ENCODE results near the gene AP5M1. TPM values are rescaled to one million over a fixed set of nuclear protein-coding genes. Genes with fewer than 3 reads are reported as not detected.

Gene AP5M1
- total and polyA plus RNA-seq, 2 of the 13 experiments (the other 11 are each of a cell fraction or from before 2014, with no cell fraction given), result 14.8 to 35.0 TPM

- peak; percentile 93 for TF ChIP-seq ZFX (CRISPR knock-in tag; IDR thresholded peaks at IDR 0.05; ENCODE audit: low read depth)
- TF ChIP-seq HDAC1 (CRISPR knock-in tag; IDR thresholded peaks at IDR 0.05), result peak; percentile 93
- no peak for TF ChIP-seq PHF5A (CRISPR knock-in tag; IDR thresholded peaks at IDR 0.05; ENCODE audit: low read depth, unreplicated experiment)
- TF ChIP-seq ZNF687 (CRISPR knock-in tag; IDR thresholded peaks at IDR 0.05), result peak; percentile 96
- peak; percentile 78; the same call in 1 of the 2 replicates for TF ChIP-seq MTERF4 (CRISPR knock-in tag; IDR thresholded peaks at IDR 0.05)
- TF ChIP-seq ETS1 (CRISPR knock-in tag; IDR thresholded peaks at IDR 0.05), result no peak
- no peak for TF ChIP-seq AGO1 (IDR thresholded peaks at IDR 0.05; ENCODE audit: low read depth, low read length, poor library complexity, severe bottlenecking)
- no peak for TF ChIP-seq ZNF17 (CRISPR knock-in tag; IDR thresholded peaks at IDR 0.05)
- TF ChIP-seq ZBTB39 (CRISPR knock-in tag; IDR thresholded peaks at IDR 0.05), result no peak
- no peak for TF ChIP-seq SRF (IDR thresholded peaks at IDR 0.05; ENCODE audit: low read depth, low read length)
- no peak; the same call in 1 of the 2 replicates for TF ChIP-seq KLF6 (CRISPR knock-in tag; IDR thresholded peaks at IDR 0.05)
- TF ChIP-seq ATF2 (CRISPR knock-in tag; IDR thresholded peaks at IDR 0.05), result peak; percentile 56; the same call in 1 of the 2 replicates
- no peak for TF ChIP-seq CHD4 (IDR thresholded peaks at IDR 0.05; ENCODE audit: borderline replicate concordance, low read length)
- no peak for TF ChIP-seq ZNF816 (CRISPR knock-in tag; IDR thresholded peaks at IDR 0.05; ENCODE audit: borderline replicate concordance)
- TF ChIP-seq RFXAP (CRISPR knock-in tag; IDR thresholded peaks at IDR 0.05; ENCODE audit: borderline replicate concordance), result no peak; the same call in 1 of the 2 replicates
- peak; percentile 77; the same call in 1 of the 2 replicates for TF ChIP-seq ZNF230 (CRISPR knock-in tag; IDR thresholded peaks at IDR 0.05)
- no peak for TF ChIP-seq ZNF720 (CRISPR knock-in tag; IDR thresholded peaks at IDR 0.05)
- TF ChIP-seq ZNF839 (CRISPR knock-in tag; IDR thresholded peaks at IDR 0.05; ENCODE audit: borderline replicate concordance), result no peak
- no peak for TF ChIP-seq PAF1 (CRISPR knock-in tag; IDR thresholded peaks at IDR 0.05)
Observed at GRCh38 chr14:57268161-57269069, at the start of gene AP5M1, which contains the start of gene EXOC5 (continued).
